Measurements from ENCODE around the gene SOX5.
"Not testable (repeated sequence)": the region's sequence is repeated elsewhere in the genome, so short reads cannot be mapped to it uniquely, and the experiment has no call there.

Gene SOX5

DNA sequence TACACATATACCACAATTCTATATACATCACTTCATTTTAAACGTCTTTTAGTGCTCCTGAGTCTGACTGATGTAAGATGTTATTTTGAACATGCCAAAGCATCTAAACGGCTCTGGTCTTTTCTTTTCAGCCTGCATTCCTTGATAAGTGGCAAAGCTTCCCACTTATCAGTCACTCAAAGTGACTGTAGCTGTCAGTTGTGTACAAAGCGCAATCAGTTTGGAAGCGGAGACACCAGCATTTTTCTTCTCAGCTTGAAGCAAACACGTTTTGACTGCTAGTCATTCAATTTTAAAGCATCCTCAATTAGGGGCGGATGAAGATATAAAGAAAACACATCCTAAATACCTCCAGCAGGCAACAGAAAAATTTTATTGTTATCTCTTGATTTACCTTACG lies 226.8 kb downstream of the SOX5 start:
- H3K4me3 ChIP-seq (ENCODE audit: low read depth, low read length), result no peak overlapping the region
- TF ChIP-seq, protein P1, sequence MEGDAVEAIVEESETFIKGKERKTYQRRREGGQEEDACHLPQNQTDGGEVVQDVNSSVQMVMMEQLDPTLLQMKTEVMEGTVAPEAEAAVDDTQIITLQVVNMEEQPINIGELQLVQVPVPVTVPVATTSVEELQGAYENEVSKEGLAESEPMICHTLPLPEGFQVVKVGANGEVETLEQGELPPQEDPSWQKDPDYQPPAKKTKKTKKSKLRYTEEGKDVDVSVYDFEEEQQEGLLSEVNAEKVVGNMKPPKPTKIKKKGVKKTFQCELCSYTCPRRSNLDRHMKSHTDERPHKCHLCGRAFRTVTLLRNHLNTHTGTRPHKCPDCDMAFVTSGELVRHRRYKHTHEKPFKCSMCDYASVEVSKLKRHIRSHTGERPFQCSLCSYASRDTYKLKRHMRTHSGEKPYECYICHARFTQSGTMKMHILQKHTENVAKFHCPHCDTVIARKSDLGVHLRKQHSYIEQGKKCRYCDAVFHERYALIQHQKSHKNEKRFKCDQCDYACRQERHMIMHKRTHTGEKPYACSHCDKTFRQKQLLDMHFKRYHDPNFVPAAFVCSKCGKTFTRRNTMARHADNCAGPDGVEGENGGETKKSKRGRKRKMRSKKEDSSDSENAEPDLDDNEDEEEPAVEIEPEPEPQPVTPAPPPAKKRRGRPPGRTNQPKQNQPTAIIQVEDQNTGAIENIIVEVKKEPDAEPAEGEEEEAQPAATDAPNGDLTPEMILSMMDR (IDR thresholded peaks at IDR 0.05; ENCODE audit: low read depth, low read length), result no peak

GRCh38 chr12:23721268-23721667 lies 228.2 kb downstream of the SOX5 start:
- H3K4me3 ChIP-seq (ENCODE audit: low read depth, low read length), result no peak overlapping the region
- TF ChIP-seq, protein P1 (IDR thresholded peaks at IDR 0.05; ENCODE audit: low read depth, low read length), result no peak

- no peak overlapping the region for H3K4me3 ChIP-seq (ENCODE audit: low read depth, low read length)
- TF ChIP-seq, protein P1 (IDR thresholded peaks at IDR 0.05; ENCODE audit: low read depth, low read length), result no peak
These were observed 230.0 kb downstream of the SOX5 start for GRCh38 chr12:23719493-23719892.

- H3K4me3 ChIP-seq (ENCODE audit: low read depth, low read length), result not testable (repeated sequence)
These were observed 239.1 kb downstream of the SOX5 start for GRCh38 chr12:23710361-23710760.

DNA sequence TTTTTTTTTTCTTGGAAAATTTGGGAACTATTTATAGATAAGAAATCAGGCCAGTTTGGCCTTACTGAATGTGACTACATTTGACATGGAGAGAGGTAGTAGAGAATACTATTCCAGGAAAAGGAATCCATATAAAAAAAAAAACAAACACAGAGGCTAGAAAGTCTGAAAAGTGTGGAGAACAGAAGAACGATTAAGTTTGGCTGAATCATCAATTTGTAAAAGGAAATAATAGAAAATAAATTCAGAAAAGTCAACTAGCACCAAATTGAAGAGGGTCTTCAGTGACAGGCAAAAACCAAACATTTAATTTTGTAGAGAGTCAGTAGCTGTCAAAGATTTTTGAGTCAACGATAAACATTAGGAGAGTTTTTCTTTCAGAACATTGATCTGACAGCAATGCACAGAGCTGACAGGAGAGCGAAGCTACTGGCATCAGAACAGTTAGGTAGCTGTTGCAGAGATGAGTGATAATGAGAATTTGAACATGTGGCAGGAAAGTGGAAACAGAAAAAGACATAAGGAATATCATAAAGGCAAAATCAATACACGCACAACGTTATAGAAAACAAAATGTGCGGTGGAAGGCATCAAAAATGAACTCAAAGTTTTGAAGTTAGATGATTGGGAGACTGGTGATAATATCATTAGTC lies 241.2 kb downstream of the SOX5 start:
- no peak overlapping the region for H3K4me3 ChIP-seq (ENCODE audit: low read depth, low read length)
- TF ChIP-seq, protein P1 (IDR thresholded peaks at IDR 0.05; ENCODE audit: low read depth, low read length), result no peak

DNA sequence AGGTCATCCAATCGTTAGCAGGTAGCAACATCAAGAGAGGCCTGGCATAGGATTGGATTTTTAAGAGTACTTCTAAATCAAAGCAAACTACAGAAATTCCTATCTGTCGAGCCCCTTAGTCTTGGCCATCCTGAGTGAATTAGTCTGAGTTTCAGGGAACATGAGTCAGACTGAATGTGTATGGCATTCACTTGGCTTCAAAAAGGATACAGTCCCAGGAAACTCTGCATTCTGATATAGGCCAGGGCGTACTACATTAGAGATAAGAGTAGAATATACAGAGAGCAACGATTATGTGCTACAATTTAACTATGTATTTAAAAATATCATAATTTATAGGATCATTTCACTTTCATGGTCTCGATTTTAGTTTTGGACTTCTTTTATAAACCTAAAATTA lies 242.2 kb downstream of the SOX5 start:
- no peak overlapping the region for H3K4me3 ChIP-seq (ENCODE audit: low read depth, low read length)
- TF ChIP-seq, protein P1 (IDR thresholded peaks at IDR 0.05; ENCODE audit: low read depth, low read length), result no peak

GRCh38 chr12:23704992-23705943 lies 244.2 kb downstream of the SOX5 start:
- H3K4me3 ChIP-seq (ENCODE audit: low read depth, low read length), result no peak overlapping the region
- TF ChIP-seq, protein P1 (IDR thresholded peaks at IDR 0.05; ENCODE audit: low read depth, low read length), result no peak
